Frontal cortex (tissue), 4 donors: Measurements from ENCODE around the gene ZFYVE16. TPM values are rescaled to one million over a fixed set of nuclear protein-coding genes. Genes with fewer than 3 reads are reported as not detected.
A peak's percentile ranks its signal among the peaks of the same experiment; 100 is the strongest.
"Not testable (repeated sequence)": the region's sequence is repeated elsewhere in the genome, so short reads cannot be mapped to it uniquely, and the experiment has no call there.

ENCODE experiments used
- DNase-seq, 2 donors: peaks; one replicate each; pipeline ENCODE4 v3.0.0; 2012; ENCODE audit warnings: low spot score in 2 of 2
- FAIRE-seq: peaks from 2 replicates; lab custom pipeline; 2012; peaks lifted over from hg19 to GRCh38; lab: Jason Lieb, UNC
- total RNA-seq: library from RNA; depleted of rRNA; stranded (reverse); fragments of >200 nt; gene quantifications from one replicate; pipeline ENCODE4 v1.2.3, GENCODE V29; 2014
- donor health status: control.
- donor health status: control.
- donor health status: control.

Gene ZFYVE16
- total RNA-seq = 36.3 TPM

DNA sequence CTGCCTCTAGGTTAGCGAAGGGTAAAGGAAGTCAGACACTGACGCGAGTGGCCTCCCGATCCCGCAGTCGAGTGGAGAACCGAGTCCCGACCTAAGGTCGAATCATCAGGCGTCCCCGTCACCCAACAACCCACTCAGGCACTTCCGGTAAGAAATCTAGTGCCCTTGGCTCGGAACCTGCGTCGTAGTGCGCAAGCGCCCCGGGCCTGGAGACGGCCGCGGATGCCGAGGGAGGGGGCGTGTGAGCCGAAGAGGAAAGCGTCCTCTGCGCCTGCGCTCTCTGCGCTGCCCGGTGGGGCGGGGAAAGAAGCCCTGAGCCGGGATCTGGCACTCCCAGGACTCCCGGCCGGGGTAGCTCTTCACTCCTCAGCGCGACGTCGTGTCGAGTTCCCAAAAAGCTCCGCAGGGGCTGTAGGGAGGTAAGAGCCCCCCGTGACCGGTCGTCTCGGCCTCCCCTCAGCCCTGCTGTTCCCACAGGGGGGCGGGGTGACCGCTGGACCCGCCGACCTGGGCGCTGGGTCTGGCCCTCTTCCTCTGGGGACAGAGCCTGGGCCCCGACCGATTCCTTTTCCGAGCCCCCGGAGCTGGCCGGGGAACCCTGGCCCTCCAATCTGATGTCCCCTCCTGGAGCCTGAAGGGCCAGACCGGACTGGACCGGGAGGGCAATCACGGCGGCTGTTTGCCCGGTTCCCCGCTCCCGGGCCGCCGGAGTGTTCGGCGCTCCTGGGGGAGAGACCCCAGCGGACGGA is at the start of gene ZFYVE16:
Gene ZFYVE16 (plus strand): TSS at position 330 of the 749 bp plus-strand sequence. CDS start 26,084 bp downstream, outside the sequence.
- no peak for FAIRE-seq
- peak; percentile 83 to 89 for DNase-seq

DNA sequence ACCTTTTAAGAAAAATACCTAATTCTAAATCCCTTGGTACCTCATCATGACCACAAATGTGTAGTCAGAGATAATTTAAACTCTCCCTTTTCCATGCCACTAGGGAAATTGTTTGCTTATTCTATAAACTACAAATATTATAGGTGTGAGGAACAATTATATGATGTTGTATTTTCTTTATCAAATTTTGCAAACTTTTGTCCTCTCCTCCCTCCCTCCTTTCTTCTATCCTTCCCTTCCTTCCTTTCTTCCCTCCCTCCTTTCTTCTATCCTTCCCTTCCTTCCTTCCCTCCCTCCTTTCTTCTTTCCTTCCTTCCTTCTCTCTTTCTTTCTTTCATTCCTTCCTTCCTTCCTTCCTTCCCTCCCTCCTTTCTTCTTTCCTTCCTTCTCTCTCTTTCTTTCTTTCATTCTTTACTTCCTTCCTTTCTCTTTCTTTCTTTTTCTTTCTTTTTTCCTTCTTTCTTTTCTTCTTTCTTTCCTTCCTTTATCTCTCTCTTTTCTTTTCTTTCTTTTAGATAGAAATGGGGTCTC is 46.9 kb upstream of the ZFYVE16 start:
- DNase-seq (no peak), FAIRE-seq (no peak)

DNA sequence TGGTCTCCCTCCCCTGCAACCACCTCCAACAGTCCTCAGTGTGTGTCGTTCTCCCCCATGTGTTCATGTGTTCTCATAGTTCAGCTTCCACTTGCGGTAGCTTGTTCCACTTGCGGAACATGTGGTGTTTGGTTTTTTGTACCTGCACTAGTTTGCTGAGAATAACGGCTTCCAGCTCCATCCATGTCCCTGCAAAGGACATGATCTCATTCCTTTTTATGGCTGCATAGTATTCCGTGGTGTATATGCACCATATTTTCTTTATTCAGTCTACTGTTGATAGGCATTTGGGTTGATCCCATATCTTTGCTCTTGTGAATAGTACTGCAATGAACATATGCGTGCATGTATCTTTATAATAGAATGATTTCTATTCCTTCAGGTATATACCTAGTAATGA is 43.0 kb upstream of the ZFYVE16 start:
- no peak for FAIRE-seq
- no peak for DNase-seq

DNA sequence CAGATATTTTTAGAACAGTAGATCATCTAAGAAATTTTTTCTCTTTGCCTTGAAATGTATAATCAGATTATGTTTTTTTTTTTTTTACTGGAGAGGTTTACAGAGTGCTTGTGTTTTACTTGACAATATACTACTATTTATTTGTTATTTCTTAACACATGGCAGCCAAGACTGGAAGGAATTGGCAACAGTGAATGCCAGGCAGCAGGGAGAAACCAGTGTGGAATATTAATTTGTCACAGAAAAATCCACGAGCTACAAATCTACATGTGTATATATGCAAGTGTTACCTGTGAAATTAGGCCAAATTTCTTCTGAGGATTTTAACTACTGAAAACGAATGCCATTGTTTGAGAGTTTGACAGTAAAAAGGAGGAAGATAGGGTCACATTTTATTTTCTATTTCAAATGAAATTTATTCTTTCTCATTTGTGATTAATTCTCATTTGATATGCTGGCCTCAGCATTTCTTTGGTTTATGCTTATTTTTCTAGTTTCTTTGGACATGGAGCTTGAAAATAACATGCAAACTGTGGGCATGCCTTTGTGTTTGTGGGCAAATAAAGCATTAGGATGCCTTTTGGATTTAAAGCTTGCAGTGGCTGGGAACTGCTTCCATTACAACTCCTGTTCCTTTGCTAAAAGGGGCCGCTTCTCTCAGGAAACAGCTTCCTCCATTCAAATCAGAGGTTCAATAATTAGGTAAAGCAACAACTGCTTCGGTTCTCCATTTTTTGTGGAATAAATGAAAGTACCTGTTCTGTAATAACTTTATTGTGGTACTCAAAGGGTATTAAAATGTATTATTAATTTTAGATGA is 39.0 kb upstream of the ZFYVE16 start:
- FAIRE-seq (no peak), DNase-seq (no peak)

DNA sequence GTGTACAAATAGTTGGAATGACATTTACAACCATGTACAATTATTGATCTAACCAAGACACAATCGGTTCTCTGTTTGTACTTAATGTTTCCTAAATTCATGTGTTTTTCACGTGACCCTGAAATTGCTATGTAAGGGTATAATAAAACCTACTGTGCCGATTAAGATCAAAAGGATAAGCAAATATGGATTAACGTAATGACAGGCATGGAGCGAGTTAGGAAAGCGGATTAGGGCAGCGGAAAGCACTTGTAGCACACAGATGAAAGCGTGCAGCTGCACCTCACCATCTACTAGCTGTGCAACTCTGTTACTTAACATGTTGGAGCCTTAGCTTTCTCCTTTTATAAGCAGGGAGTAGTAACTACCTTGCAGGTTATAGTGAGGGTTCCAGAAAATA is 38.3 kb upstream of the ZFYVE16 start:
- DNase-seq = no peak
- FAIRE-seq = no peak

DNA sequence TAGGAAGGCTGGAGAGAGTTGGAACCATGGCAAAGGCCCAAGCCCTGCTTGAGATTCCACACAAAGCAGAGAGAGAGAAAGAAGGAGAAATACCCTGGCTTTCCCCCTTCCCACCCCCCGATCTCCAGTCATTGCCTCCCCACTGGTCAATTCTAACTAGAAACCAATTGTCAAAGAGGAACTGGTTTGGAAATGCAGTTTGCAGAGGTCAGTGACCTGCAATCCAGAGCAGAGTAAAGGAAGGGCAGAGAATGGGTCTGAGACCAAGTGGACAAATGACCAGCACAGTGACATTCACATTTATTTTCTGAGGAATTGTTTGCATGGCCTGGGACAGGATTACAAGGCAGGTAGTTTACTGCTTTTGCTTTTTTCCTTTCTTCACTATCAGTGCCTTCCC is 37.5 kb upstream of the ZFYVE16 start:
- DNase-seq (no peak), FAIRE-seq (no peak)

DNA sequence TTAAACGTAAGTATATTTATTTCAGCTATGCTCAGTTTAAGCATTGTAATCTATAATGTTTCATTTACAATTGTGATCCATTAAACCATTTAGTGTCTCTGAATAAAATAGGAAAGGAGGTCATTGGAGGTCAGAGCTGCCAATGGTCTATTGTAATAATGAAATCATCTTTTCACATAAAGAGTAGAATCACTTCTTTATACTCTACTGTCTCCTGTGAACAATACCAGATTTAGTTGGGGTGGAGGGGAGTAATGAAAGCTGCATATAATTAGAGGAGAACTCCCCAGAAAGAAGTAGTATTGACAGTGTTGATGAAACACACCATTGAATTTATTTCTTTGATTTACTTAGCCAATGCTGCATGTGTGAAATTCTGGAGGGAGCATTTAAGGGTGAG is 35.1 kb upstream of the ZFYVE16 start:
- FAIRE-seq = peak; percentile 98
- peak; percentile 9 to 24 for DNase-seq

DNA sequence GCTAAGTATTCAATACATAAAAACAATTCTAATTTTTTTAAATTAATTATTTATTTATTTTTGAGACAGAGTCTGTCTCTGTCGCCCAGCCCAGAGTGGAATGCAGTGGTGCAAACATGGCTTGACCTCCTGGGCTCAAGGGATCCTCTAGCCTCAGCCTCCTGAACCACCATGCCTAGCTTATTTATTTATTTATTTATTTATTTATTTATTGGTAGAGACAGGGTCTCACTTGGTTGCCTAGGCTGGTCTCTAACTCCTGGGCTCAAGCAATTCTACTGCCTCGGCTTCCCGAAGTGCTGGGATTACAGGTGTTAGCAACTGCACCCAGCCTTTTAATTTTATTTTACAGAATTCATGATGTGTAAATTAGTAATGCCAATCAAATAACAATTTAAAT is 33.7 kb upstream of the ZFYVE16 start:
- FAIRE-seq (no peak), DNase-seq (no peak)

DNA sequence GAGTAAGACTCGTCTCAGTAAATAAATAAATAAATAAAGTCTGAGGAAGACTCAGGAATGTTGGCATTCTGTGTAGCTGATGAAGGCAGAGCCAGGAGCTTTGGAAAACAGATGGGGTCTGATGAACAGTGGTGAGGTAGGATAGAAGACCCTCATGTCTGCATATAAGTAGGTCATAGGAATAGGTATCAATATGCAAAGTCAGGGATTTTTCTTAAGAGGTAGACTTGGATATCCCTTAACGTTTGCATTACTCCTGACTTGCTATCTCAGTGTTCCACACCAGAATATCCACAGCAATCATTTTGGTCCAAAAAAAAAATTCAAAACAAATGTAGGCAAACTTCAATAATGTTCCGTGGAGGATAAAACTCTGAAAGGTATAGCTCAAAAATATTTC is 31.3 kb upstream of the ZFYVE16 start:
- DNase-seq (no peak), FAIRE-seq (no peak)

DNA sequence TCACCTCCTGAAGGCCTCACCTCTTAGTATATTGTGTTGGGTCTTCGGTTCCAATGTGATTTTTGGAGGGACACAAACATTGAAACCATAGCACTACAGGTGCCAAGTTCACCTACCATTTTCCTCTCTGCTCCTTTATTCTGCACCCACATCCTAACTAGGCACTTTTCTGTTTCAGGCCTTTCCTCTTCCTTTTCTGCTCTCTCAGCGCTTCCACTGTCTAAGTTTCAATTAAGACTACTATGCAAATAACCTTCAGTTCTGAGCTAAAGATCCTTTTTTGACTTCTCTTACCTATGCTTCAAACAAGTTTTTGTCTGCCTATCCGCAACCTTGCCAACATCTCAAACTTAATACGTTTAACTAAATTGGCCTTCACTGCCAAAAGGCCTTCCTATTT is 25.4 kb upstream of the ZFYVE16 start:
- no peak for FAIRE-seq

DNA sequence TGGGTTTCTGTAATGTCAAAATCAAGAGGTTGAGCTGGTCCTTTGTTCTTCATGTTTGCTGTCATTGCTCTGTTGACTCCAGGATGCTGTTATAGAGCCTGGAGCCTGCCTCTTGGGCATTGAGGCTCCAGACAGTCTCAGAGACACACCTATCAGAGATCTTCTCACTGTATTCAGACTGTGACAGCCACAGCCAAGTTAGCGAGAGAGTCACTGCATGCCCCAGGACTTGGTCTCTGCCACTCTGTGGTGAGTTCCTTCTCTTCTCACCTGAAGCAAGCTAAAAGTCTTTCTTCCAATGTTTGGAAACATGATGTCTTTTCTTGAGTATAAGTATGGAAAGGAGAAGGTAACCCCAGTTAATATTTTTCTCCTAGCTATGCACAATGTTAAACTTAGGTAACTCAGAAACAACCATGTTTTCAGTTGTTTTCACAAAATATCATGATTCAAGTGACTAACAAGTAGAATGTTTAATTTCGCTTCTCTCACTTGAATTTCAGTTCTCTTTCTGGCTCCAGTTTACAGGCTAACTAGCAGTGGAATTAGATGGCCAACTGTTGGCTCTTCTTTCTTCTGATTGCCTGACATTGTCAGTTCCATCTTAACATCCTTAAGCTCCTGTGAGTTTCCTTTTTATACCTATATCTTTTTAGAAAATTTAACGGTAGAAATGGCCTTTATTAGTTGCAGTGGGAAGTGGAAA is 20.6 kb upstream of the ZFYVE16 start:
- DNase-seq (no peak), FAIRE-seq (no peak)

More for the DNA sequence above, 25.4 kb upstream of the ZFYVE16 start:
- DNase-seq = no peak

DNA sequence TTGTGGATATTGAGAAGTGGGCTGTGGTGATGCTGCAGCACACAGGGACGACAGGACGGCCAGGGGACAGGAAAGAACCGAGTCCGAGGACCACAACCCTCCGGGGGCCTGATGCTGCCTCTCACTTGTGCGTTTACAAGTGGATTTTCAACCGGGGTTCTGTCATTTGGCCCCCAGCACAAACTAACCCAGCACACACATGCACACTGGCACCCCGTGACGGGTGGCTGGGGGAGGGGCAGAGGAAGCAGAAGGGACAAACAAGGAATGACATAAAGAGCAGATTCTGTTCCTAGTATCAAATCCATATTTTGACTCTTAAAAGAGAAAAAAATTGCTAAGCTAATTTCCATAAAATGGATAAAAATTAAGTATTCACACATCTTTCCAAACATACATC is 18.3 kb upstream of the ZFYVE16 start:
- DNase-seq (no peak), FAIRE-seq (no peak)

DNA sequence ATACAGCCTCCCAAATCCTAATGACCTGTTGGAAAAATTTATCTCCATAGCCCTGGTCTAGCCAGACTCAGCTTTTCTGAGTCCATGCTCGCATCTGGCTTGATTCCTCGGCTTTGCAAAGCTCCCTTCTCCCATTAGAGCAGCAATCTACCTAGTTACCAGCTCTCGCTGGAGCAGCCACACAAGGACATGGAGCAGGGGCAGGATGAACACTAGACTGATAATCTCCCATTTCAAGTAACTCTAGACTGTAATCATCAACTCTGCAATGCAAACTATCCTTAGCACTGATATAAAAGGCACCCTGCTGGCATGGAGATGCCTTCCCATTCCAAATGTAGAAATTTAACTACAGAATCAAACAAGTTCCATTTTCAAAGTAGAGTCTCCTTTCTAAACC is 17.5 kb upstream of the ZFYVE16 start:
- not testable (repeated sequence) for DNase-seq, FAIRE-seq

DNA sequence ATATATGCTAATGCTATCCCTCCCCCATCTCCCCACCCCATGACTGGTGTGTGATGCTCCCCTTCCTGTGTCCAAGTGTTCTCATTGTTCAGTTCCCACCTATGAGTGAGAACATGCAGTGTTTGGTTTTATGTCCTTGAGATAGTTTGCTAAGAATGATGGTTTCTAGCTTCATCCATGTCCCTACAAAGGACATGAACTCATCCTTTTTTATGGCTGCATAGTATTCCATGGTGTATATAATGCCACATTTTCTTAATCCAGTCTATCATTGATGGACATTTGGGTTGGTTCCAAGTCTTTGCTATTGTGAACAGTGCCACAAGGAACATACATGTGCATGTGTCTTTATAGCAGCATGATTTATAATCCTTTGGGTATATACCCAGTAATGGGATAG is 16.6 kb upstream of the ZFYVE16 start:
- not testable (repeated sequence) for FAIRE-seq, DNase-seq

DNA sequence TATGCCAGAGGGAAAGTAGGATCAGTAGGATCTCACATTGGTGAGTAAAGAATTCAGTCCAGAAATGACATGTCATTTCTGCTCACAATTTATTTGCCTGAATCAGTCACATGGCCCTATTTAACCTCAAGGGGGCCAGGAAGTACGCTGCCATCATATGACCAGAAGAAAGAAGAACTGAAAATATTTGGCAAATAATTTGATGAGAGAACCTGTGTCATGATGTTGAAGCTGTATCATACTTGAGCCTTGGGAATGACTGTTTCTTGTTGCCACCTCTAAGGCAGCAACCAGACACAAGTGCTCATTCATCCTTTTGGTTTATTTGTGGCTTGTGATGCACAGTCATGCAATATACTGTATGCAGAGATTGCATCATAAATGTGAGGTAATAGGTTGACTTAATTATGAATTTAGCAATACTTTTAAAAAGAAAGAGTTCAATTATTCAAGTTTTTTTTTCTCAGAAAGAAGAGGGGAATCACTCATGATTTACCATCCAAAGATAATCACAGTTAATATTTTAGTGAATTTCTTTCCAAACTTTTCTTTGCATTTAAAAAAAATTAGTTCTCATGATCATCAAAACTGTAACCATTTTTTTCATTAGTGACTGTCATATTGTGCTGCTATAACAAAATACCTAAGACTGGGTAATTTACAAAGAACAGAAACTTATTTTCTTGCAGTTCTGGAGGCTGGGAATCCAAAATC is 8.2 kb upstream of the ZFYVE16 start:
- FAIRE-seq = no peak

DNA sequence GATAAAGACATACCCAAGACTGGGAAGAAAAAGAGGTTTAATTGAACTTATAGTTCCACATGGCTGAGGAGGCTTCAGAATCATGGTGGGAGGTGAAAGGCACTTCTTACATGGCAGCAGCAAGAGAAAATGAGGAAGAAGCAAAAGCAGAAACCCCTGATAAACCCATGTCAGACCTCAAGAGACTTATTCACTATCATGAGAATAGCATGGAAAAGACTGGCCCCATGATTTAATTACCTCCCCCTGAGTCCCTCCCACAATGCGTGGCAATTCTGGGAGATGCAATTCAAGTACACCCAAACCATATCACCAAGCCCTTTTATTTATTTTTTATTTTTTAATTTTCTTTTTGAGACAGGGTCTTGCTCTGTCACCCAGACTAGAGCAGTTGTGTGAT is 7.5 kb upstream of the ZFYVE16 start:
- not testable (repeated sequence) for DNase-seq, FAIRE-seq

More for the DNA sequence above, 8.2 kb upstream of the ZFYVE16 start:
- no peak for DNase-seq

DNA sequence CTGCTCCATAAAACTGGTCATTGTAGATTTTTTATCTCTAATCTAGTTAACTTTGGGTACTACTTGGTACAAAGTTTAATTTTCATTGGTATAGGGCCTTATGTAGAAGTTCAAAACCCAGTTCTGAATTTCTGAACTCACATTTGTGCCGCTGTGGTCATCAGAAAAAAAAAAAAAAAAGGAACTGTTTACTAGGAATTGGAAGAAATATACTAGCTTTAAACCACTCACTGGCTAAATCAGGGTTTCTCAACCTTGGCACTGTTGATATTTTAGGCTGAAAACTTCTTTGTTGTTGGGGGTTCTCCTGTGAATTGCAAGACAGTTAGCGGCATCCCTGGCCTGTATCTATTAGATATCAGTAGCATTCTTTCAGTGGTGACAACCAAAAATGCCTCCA is 4.1 kb upstream of the ZFYVE16 start:
- DNase-seq (no peak), FAIRE-seq (no peak)

DNA sequence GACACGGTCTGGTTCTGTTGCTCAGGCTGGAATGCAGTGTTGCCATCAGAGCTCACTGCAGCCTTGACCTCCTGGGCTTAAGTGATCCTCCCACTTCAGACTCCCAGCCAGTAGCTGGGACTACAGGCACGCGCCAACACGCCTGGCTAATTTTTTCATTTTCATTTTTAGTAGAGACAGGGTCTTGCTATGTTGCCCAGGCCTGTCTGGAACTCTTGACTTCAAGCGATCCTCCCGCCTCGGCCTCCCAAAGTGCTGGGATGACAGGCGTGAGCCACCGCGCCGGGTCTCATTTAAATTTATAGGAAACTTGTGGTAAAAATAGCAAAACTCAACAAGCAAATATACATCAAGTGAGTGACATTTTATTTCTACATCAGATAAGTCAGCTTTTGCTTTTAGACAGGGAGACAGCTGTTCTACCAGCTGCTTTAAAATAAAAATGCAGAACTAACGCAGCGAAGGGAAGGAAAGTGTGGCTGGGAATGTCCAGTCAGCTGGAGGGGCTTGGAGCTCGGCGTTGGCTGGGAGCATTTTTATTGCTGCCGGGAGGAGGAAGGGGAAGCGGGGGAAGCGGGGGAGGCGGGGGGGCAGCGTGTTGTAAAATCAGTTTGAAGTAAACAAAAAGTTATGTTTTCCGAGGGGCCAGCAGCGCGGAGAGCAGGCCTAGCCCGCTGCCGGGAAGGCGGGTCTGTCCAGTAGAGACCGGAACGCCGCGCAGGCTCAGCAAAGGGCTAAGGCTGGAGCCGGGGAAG is 707 bp upstream of the ZFYVE16 start:
- no peak for DNase-seq
- FAIRE-seq = no peak
